RWPE2 (cell line): ENCODE results near the gene CCDC51.

Experiments used
- ATAC-seq: fragments of 200-7000 bp; cut with Tn5 transposase; 3 replicates; pipeline ENCODE4 v1.9.1; 2021; ENCODE audit warnings: low read depth
- DNase-seq: peaks from one replicate; pipeline ENCODE4 v3.0.0-alpha.2; 2020; ENCODE audit warnings: low spot score
- H3K27ac ChIP-seq: fragments of 450-650 bp; 2 replicates; pipeline ENCODE4 v1.5.1; 2017; ENCODE audit warnings: mild to moderate bottlenecking; ENCODE audit not compliant: poor library complexity, severe bottlenecking
- H3K27me3 ChIP-seq: fragments of 250-450 bp; sonication (Bioruptor Pico); 2 replicates; pipeline ENCODE4 v1.5.1; 2021; ENCODE audit warnings: mild to moderate bottlenecking, moderate library complexity; ENCODE audit not compliant: insufficient read depth, poor library complexity, severe bottlenecking
- H3K36me3 ChIP-seq: fragments of 250-450 bp; sonication (Bioruptor Pico); 2 replicates; pipeline ENCODE4 v1.5.1; 2020; ENCODE audit warnings: low read depth, mild to moderate bottlenecking, moderate library complexity
- H3K4me1 ChIP-seq: fragments of 250-450 bp; sonication (Bioruptor Pico); 2 replicates; pipeline ENCODE4 v1.5.1; 2021; ENCODE audit warnings: mild to moderate bottlenecking, moderate library complexity; ENCODE audit not compliant: insufficient read depth, poor library complexity, severe bottlenecking
- H3K4me3 ChIP-seq: fragments of 250-450 bp; sonication (Bioruptor Pico); 2 replicates; pipeline ENCODE4 v1.5.1; 2021; ENCODE audit warnings: mild to moderate bottlenecking, moderate library complexity; ENCODE audit not compliant: severe bottlenecking
- H3K9me3 ChIP-seq: fragments of 250-450 bp; sonication (Bioruptor Pico); 2 replicates; pipeline ENCODE4 v1.5.1; 2021; ENCODE audit warnings: mild to moderate bottlenecking, moderate library complexity; ENCODE audit not compliant: severe bottlenecking
- CTCF ChIP-seq: fragments of 450-650 bp; IDR thresholded peaks from one replicate; pipeline ENCODE4 v1.5.1; 2017; ENCODE audit warnings: mild to moderate bottlenecking, moderate library complexity; ENCODE audit not compliant: poor library complexity, severe bottlenecking

CCDC51 gene

DNA sequence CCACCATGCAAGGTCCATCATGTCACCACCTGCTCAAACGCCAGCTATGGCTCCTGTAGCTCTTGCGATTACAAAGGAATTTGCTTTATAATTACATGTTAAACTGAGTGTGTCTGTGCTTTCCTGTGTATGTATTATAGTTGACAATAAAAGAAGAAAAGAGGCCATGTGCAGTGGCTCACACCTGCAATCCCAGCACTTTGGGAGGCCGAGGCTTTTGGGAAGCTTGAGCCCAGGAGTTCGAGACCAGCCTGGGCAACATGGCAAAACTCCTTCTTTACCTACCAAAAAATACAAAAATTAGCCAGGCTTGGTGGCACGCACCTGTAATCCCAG is 33.7 kb upstream of the CCDC51 start:
- H3K4me1 ChIP-seq, result peaks cover 11% of the 10 kb centered on the region
- no peaks in the 10 kb centered on the region for H3K27me3 ChIP-seq
- peaks cover 8% of the 10 kb centered on the region; the same call in 1 of the 2 replicates for H3K36me3 ChIP-seq
- no peaks in the 10 kb centered on the region for H3K9me3 ChIP-seq
- H3K4me3 ChIP-seq, result no peak overlapping the region
- ATAC-seq, result no peak
- no peak for TF ChIP-seq CTCF
- peak overlapping the region; percentile 85 for H3K27ac ChIP-seq
- DNase-seq, result no peak

DNA sequence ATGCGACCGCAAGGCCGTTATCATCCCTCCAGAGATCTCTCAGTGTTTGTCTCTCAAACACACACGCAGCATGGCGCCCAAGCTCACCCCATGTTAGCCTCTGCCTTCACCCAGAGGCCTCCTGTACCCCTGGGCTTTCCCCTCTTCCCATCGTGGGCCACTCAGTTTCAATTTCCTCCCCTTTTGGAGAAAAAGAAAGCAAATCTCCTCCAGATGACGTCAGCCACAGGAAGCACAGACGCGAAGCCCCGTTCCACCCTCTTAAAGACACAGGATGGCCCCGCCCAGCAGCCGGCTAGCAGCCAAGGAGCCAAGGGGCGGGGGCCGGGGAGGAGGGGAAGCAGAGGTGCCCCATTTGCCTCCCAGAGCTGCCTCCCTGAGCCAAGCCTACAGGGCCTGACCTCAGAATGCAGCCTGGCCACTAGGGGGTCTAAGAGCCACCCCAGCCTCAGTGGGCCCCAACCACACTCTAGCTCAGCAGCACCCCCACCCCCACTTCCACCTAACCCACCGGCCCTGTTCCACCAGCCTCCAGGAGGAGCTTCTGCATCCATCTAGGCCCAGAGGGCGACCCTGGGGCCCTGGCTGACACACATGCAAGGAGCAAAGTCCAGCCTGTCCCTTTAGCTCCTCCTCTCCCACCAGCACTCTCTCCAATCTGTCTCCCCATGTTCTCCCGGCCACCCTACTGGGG is 33.2 kb upstream of the CCDC51 start:
- ATAC-seq, result peak; percentile 84
- H3K9me3 ChIP-seq, result no peaks in the 10 kb centered on the region
- H3K36me3 ChIP-seq, result peaks cover 13% of the 10 kb centered on the region; the same call in 1 of the 2 replicates
- H3K27ac ChIP-seq, result peak overlapping the region; percentile 85
- H3K4me3 ChIP-seq, result peak overlapping the region; percentile 51
- no peaks in the 10 kb centered on the region for H3K27me3 ChIP-seq
- peak; percentile 42 for TF ChIP-seq CTCF
- H3K4me1 ChIP-seq, result peaks cover 11% of the 10 kb centered on the region
- DNase-seq, result peak; percentile 91

DNA sequence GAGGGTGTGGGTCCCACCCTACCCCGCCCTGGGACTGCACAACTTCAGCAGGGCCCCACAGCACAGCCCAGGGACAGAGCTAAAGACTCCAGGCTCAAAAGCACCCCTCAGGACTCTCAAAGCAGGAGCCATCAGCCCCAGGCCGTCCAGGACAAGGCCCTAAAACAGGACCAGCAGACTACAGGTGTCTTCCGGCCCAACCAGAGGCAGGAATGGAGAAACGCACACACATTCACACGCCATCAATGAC is 32.7 kb upstream of the CCDC51 start:
- Histone ChIP-seq H3K27me3 (no peaks in the 10 kb centered on the region), H3K27ac (peak overlapping the region; percentile 85), H3K4me3 (peak overlapping the region; percentile 51), H3K4me1 (peaks cover 11% of the 10 kb centered on the region), H3K36me3 (peaks cover 18% of the 10 kb centered on the region), H3K9me3 (no peaks in the 10 kb centered on the region)
- peak; percentile 47 for ATAC-seq
- no peak for DNase-seq
- no peak for TF ChIP-seq CTCF

DNA sequence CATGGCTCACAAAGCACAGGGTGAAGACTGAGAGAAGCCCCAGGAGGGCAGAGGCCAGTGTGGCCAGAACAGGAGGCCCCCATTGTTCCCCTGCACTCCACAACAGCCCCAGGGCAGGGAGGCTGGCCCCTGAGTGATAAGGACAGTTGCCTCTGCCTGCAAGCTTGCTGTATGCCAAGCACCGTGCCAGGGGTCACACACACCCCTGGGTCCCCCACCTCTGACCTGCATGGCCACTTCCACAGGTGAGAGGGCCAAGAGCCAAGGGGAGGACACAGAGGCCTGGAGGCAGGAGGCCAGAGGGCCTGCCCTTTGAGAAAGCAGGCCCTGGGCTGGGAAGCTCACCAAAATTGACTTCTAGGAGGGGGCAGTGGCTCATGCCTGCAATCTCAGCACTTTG is 30.4 kb upstream of the CCDC51 start:
- Histone ChIP-seq H3K27ac (peak overlapping the region; percentile 21), H3K27me3 (no peaks in the 10 kb centered on the region), H3K4me3 (no peak overlapping the region), H3K4me1 (peaks cover 18% of the 10 kb centered on the region), H3K36me3 (peaks cover 29% of the 10 kb centered on the region), H3K9me3 (no peaks in the 10 kb centered on the region)
- DNase-seq, result no peak
- no peak for TF ChIP-seq CTCF
- ATAC-seq, result no peak

GRCh38 chr3:48469046-48469915 is 29.4 kb upstream of the CCDC51 start:
- no peak overlapping the region for H3K27ac ChIP-seq

More at GRCh38 chr3:48469046-48469915, 29.4 kb upstream of the CCDC51 start:
- Histone ChIP-seq H3K4me1 (peaks cover 21% of the 10 kb centered on the region), H3K4me3 (no peak overlapping the region), H3K36me3 (peaks cover 29% of the 10 kb centered on the region), H3K9me3 (no peaks in the 10 kb centered on the region), H3K27me3 (no peaks in the 10 kb centered on the region)
- no peak for TF ChIP-seq CTCF
- no peak for ATAC-seq
- DNase-seq, result no peak
